Measurements from ENCODE around the gene CIROP. TPM values are rescaled to one million over a fixed set of nuclear protein-coding genes. Genes with fewer than 3 reads are reported as not detected.

CIROP gene
- total and polyA plus RNA-seq, 3 donors from 2014 or later = not detected

DNA sequence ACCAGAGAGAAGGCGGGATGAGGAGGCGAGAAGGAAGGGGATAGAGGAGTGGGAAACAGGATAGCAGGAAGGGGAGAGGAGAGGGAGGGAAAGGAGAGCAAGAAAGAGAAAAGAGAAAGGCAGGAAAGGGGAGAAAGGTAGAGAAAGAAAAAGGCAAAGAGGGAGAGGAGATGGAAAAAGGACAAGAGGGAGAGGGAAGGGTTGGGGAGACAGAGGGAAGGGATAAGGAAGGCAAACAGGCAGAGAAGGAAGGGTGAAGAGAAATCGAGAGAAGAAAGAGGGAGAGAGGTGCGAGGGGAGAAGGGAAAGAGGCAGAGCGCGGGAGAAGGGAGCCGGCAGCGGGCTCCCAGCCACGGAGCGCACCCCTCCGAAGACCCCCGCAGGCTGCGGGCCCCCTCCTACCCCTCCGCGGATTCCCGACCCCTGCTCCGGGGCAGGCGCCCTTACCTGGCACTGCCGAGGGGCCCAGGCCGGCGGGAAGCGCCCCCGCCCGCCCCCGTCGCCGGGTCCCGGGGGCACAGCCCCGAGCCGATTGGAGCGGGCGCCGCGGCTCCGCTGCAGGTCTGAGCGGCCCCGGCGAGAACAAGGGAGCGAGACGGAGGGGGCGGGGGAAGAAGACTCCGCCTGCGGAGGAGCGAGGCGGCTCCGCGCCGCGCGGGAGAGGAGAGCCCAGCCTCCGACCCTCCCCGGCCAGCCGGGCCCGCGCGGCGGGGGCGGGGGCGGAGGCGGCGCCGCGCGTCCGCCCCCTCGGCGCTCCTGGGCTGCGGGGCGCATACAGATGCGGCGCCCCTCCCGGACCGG lies 47.6 kb downstream of the CIROP start, which contains the start of gene CDH24:
TSS of gene CDH24 (minus strand) at position 565 of the 801 bp plus-strand sequence. CDS start 1,787 bp downstream, outside the sequence.
- DNase-seq = peak; percentile 75
- Histone ChIP-seq H3K4me1 (peaks cover 13% of the 10 kb centered on the region), H3K4me3 (peak within 1 kb of the TSS; percentile 68 to 70), H3K27me3 (no peaks in the 10 kb centered on the region), H3K9me3 (no peaks in the 10 kb centered on the region), H3K36me3 (ENCODE audit: low read depth, missing control alignments) (no peaks in the 10 kb centered on the region), H3K27ac (peak within 1 kb of the TSS in 1 of 2 donors; percentile 59)
- no peak for TF ChIP-seq POLR2A (IDR thresholded peaks at IDR 0.05)
- TF ChIP-seq, protein P1, sequence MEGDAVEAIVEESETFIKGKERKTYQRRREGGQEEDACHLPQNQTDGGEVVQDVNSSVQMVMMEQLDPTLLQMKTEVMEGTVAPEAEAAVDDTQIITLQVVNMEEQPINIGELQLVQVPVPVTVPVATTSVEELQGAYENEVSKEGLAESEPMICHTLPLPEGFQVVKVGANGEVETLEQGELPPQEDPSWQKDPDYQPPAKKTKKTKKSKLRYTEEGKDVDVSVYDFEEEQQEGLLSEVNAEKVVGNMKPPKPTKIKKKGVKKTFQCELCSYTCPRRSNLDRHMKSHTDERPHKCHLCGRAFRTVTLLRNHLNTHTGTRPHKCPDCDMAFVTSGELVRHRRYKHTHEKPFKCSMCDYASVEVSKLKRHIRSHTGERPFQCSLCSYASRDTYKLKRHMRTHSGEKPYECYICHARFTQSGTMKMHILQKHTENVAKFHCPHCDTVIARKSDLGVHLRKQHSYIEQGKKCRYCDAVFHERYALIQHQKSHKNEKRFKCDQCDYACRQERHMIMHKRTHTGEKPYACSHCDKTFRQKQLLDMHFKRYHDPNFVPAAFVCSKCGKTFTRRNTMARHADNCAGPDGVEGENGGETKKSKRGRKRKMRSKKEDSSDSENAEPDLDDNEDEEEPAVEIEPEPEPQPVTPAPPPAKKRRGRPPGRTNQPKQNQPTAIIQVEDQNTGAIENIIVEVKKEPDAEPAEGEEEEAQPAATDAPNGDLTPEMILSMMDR (IDR thresholded peaks at IDR 0.05) = no peak
- intact Hi-C loops (cut with DNase I; ENCODE audit: low total_unique reads) = loop anchor here (5.0 kb wide), 1 partner anchor 70 kb away; no protein-coding TSS in a partner anchor
- 4 to 8% methylated on average over 16 to 33 of the region's 73 CpGs for WGBS, 2 donors

DNA sequence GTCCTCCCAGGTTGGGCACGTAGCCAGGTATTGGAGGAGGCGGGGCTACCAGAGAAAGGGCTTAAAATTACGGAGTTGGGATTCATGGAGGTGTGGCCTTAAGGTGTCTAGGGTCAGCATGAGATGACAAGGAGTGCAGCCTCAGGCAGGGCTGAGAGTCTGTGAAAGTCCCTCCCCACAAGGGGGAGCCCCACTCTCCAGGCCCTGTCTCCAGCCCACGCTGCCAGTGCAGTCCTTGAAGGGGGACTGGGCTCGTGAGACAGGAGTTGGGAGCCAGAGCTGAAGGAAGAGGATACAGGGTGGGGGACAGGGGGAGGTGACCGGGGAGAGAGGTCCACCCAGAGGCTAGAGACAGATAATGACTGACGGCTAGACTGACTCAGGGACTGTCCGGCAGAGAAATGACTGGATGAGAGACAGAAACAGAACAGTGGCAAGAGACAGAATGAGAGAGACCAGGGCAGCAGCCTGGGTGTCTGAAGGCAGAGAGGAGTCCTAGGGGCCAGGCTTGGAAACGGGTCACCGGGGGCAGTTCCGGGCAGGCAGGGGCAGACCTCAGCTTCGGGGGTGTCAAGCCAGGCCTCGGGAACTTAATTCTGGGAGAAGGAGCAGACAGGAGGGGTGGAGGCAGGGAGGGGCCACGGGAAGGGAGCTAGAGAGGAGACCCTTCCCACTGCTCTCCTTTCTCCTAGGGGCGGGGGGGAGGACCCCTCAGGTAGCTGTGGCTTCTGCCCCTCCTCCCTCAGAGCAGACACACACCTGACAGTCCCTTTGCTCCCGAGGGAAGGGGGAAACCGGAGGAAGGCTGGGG lies 48.4 kb downstream of the CIROP start:
- H3K4me1 ChIP-seq = peaks cover 10% of the 10 kb centered on the region
- peak overlapping the region in 1 of 2 donors; percentile 70 for H3K4me3 ChIP-seq
- 12 to 17% methylated on average over 16 to 17 of the region's 17 CpGs for WGBS, 2 donors
- TF ChIP-seq, protein P1 (IDR thresholded peaks at IDR 0.05) = peak; percentile 28 to 53 (median 52)
- TF ChIP-seq POLR2A (IDR thresholded peaks at IDR 0.05) = no peak
- H3K27ac ChIP-seq = no peak overlapping the region
- H3K27me3 ChIP-seq = no peaks in the 10 kb centered on the region
- no peaks in the 10 kb centered on the region for H3K36me3 ChIP-seq (ENCODE audit: low read depth, missing control alignments)
- no peaks in the 10 kb centered on the region for H3K9me3 ChIP-seq
- intact Hi-C loops (cut with DNase I; ENCODE audit: low total_unique reads) = loop anchor here (5.0 kb wide), 1 partner anchor 69 kb away; no protein-coding TSS in a partner anchor
- DNase-seq = peak; percentile 71

GRCh38 chr14:23055621-23056144 lies 49.1 kb downstream of the CIROP start:
- no peak for DNase-seq
- Histone ChIP-seq H3K27me3 (no peaks in the 10 kb centered on the region), H3K4me3 (no peak overlapping the region), H3K9me3 (no peaks in the 10 kb centered on the region), H3K36me3 (ENCODE audit: low read depth, missing control alignments) (no peaks in the 10 kb centered on the region), H3K4me1 (peaks cover 10% of the 10 kb centered on the region), H3K27ac (no peak overlapping the region)
- intact Hi-C loops (cut with DNase I; ENCODE audit: low total_unique reads) = loop anchor here (5.0 kb wide), 1 partner anchor 68 kb away; no protein-coding TSS in a partner anchor
- 60 to 63% methylated on average over 1 to 6 of the region's 6 CpGs for WGBS, 2 donors
- TF ChIP-seq POLR2A (IDR thresholded peaks at IDR 0.05) = no peak
- TF ChIP-seq, protein P1 (IDR thresholded peaks at IDR 0.05) = no peak

GRCh38 chr14:23055147-23055550 lies 49.6 kb downstream of the CIROP start:
- Histone ChIP-seq H3K36me3 (ENCODE audit: low read depth, missing control alignments) (no peaks in the 10 kb centered on the region), H3K4me1 (peaks cover 10% of the 10 kb centered on the region), H3K4me3 (no peak overlapping the region), H3K9me3 (no peaks in the 10 kb centered on the region), H3K27ac (no peak overlapping the region), H3K27me3 (no peaks in the 10 kb centered on the region)
- TF ChIP-seq, protein P1 (IDR thresholded peaks at IDR 0.05) = no peak
- no peak for TF ChIP-seq POLR2A (IDR thresholded peaks at IDR 0.05)
- no peak for DNase-seq
- intact Hi-C loops (cut with DNase I; ENCODE audit: low total_unique reads) = loop anchor here (5.0 kb wide), 1 partner anchor 68 kb away; no protein-coding TSS in a partner anchor
- 94 to 97% methylated on average over 12 of the region's 12 CpGs for WGBS, 2 donors

Measured in testis (tissue), 3 donors.